HEK293T (cell line): Measurements from ENCODE around the gene JARID2.

Experiments
- L3MBTL2 ChIP-seq: fragments of 450-650 bp; conservative IDR thresholded peaks from 2 replicates; pipeline ENCODE4 v1.6.1; 2016; ENCODE audit warnings: mild to moderate bottlenecking
- SP1 ChIP-seq: fragments of 450-650 bp; IDR thresholded peaks from 2 replicates; pipeline ENCODE4 v1.6.1; 2017

- TF ChIP-seq L3MBTL2: no peak
- no peak for TF ChIP-seq SP1
Measured at GRCh38 chr6:15363164-15363522, 117.3 kb downstream of the JARID2 start.
